22Rv1 (cell line): ENCODE measurements around the gene RGS4.

ENCODE experiments used
- ZFX ChIP-seq: fragments of 450-650 bp; IDR thresholded peaks from 2 replicates; pipeline ENCODE4 v1.6.1; 2017; ENCODE audit warnings: antibody characterized with exemption, borderline replicate concordance
- TF ChIP-seq, protein P1 (sequence below): fragments of 450-650 bp; IDR thresholded peaks from 2 replicates; pipeline ENCODE4 v1.5.1; 2017; ENCODE audit warnings: mild to moderate bottlenecking

DNA sequence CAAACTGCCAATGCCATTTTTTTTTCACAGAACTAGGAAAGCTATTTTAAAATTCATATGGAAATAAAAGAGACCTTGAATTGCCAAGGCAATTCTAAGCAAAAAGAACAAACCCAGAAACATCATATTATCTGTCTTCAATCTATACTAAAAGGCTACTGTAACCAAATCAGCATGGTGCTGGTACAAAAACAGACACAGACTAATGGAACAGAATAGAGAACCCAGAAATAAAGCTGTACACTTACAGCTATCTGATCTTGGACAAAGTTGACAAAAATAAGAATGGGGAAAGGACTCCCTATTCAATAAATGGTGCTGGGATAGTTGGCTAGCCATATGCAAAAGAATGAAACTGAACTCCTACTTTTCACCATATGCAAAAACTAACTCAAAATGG lies 50.5 kb downstream of the RGS4 start:
- TF ChIP-seq, protein P1, sequence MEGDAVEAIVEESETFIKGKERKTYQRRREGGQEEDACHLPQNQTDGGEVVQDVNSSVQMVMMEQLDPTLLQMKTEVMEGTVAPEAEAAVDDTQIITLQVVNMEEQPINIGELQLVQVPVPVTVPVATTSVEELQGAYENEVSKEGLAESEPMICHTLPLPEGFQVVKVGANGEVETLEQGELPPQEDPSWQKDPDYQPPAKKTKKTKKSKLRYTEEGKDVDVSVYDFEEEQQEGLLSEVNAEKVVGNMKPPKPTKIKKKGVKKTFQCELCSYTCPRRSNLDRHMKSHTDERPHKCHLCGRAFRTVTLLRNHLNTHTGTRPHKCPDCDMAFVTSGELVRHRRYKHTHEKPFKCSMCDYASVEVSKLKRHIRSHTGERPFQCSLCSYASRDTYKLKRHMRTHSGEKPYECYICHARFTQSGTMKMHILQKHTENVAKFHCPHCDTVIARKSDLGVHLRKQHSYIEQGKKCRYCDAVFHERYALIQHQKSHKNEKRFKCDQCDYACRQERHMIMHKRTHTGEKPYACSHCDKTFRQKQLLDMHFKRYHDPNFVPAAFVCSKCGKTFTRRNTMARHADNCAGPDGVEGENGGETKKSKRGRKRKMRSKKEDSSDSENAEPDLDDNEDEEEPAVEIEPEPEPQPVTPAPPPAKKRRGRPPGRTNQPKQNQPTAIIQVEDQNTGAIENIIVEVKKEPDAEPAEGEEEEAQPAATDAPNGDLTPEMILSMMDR: no peak
- no peak for TF ChIP-seq ZFX
